Panc1 (cell line): ENCODE results near the gene PRND. TPM values are rescaled to one million over a fixed set of nuclear protein-coding genes. Genes with fewer than 3 reads are reported as not detected.

Experiments
- ATAC-seq: fragments of 200-7000 bp; cut with Tn5 transposase; 2 replicates; pipeline ENCODE4 v1.9.1; 2020; ENCODE audit warnings: mild to moderate bottlenecking, moderate library complexity
- BruUV-seq: library from RNA; stranded (reverse); fragments of 400-500 nt; replicated peaks from 2 replicates; lab custom pipeline; 2021; lab: Mats Ljungman, UMichigan
- CTCF ChIA-PET: fragments of 300-600 bp; sonication (Branson Sonifier 250); formaldehyde crosslinking; loops from one replicate; lab custom pipeline; 2022; ENCODE audit warnings: antibody characterized with exemption; lab: Charles Lee
- POLR2A ChIA-PET: fragments of 300-600 bp; sonication (Branson Sonifier 250); formaldehyde crosslinking; loops from one replicate; lab custom pipeline; 2022; ENCODE audit warnings: antibody characterized with exemption; lab: Charles Lee
- DNase-seq: peaks from one replicate; pipeline ENCODE4 v3.0.0-alpha.2; 2010; ENCODE audit warnings: low read depth, low spot score
- H3K27ac ChIP-seq: 2 replicates; pipeline ENCODE4 v1.5.1; 2011; ENCODE audit warnings: mild to moderate bottlenecking, low read length, inconsistent platforms
- H3K27me3 ChIP-seq: fragments of 200-500 bp; sonication (Bioruptor generic); 2 replicates; pipeline ENCODE4 v1.6.0; 2014; ENCODE audit warnings: low read length, inconsistent platforms; ENCODE audit not compliant: control insufficient read depth, insufficient read depth
- H3K36me3 ChIP-seq: fragments of 200-500 bp; sonication (Bioruptor generic); 2 replicates; pipeline ENCODE4 v1.5.1; 2014; ENCODE audit warnings: inconsistent platforms, mild to moderate bottlenecking, low read length, moderate library complexity; ENCODE audit not compliant: control insufficient read depth, insufficient read depth
- H3K4me1 ChIP-seq: 2 replicates; pipeline ENCODE4 v1.5.1; 2011; ENCODE audit warnings: inconsistent platforms, mild to moderate bottlenecking, low read length, moderate library complexity; ENCODE audit not compliant: control insufficient read depth, insufficient read depth
- H3K4me3 ChIP-seq, 2 experiments: 2 replicates each; pipeline ENCODE4 v1.5.1; 2011 to 2012; ENCODE audit warnings: low read depth in 2 of 2, low read length in 2 of 2, mild to moderate bottlenecking in 2 of 2, inconsistent platforms in 1 of 2, moderate library complexity in 1 of 2
- H3K9me3 ChIP-seq: fragments of 200-500 bp; sonication (Bioruptor generic); 2 replicates; pipeline ENCODE4 v1.5.1; 2014; ENCODE audit warnings: low read depth, mild to moderate bottlenecking, inconsistent platforms, low read length, moderate library complexity; ENCODE audit not compliant: control insufficient read depth, insufficient read depth
- CTCF ChIP-seq: fragments of 450-650 bp; IDR thresholded peaks from 2 replicates; pipeline ENCODE4 v1.5.1; 2017; ENCODE audit warnings: mild to moderate bottlenecking
- POLR2AphosphoS5 ChIP-seq: IDR thresholded peaks from 2 replicates; pipeline ENCODE4 v1.6.1; 2012; ENCODE audit warnings: mild to moderate bottlenecking, low read depth, low read length, moderate library complexity
- REST ChIP-seq, 2 experiments: IDR thresholded peaks; 2 replicates each; pipeline ENCODE4 v1.6.1; 2011 to 2012; ENCODE audit warnings: low read depth in 2 of 2, control low read depth in 1 of 2, low read length in 1 of 2, mild to moderate bottlenecking in 1 of 2, moderate library complexity in 1 of 2; ENCODE audit not compliant: insufficient read depth in 1 of 2
- SIN3A ChIP-seq: IDR thresholded peaks from 2 replicates; pipeline ENCODE4 v1.6.1; 2012; ENCODE audit warnings: low read depth, mild to moderate bottlenecking, low read length, moderate library complexity, borderline replicate concordance; ENCODE audit not compliant: insufficient read depth
- TCF7L2 ChIP-seq: IDR thresholded peaks from 2 replicates; pipeline ENCODE4 v1.6.1; 2011; ENCODE audit warnings: mild to moderate bottlenecking, low read depth, low read length, inconsistent platforms
- in situ Hi-C: cut with HindIII; loops from 2 replicates; pipeline ENCODE4 v1.10.0; 2016; ENCODE audit warnings: low sequenced_read_pairs, low pct_unique_long_range_greater_than_20kb
- intact Hi-C: fragments of 100-400 bp; cut with micrococcal nuclease; formaldehyde crosslinking; loops from one replicate; pipeline ENCODE4 v1.10.0; 2022; ENCODE audit not compliant: unreplicated experiment
- total RNA-seq: library from RNA; stranded (reverse); gene quantifications from one replicate; pipeline ENCODE4 v1.2.1, GENCODE V29; 2021; ENCODE audit not compliant: unreplicated experiment

The PRND gene
- total RNA-seq, 1 experiment from 2014 or later, result not detected

- no TSS peak for BruUV-seq
- TF ChIP-seq REST (IDR thresholded peaks at IDR 0.05; ENCODE audit: insufficient read depth in 1 of 2, low read depth in 2 of 2, low read length in 1 of 2), result no peak
- no peak for TF ChIP-seq CTCF
- TF ChIP-seq POLR2AphosphoS5, result no peak
- no peak for TF ChIP-seq TCF7L2
- no peak for TF ChIP-seq SIN3A
- H3K4me3 ChIP-seq, result no peak overlapping the region
- H3K27me3 ChIP-seq, result no peaks in the 10 kb centered on the region
- H3K4me1 ChIP-seq, result no peaks in the 10 kb centered on the region; the same call in 1 of the 2 replicates
- ChIA-PET POLR2A (interaction anchor here (0.6 kb wide), 1 partner anchor 1244 kb away, joined by 8 read pairs; no protein-coding TSS in a partner anchor), CTCF (interaction anchor here (1.2 kb wide), 1 partner anchor 119 kb away, joined by 3 read pairs; no protein-coding TSS in a partner anchor)
- ATAC-seq (no peak), DNase-seq (no peak)
- no peaks in the 10 kb centered on the region for H3K9me3 ChIP-seq
- in situ Hi-C loops, result no loop called here
- H3K36me3 ChIP-seq, result no peaks in the 10 kb centered on the region
- H3K27ac ChIP-seq, result no peak overlapping the region
- intact Hi-C loops, result no loop called here
Observed at GRCh38 chr20:4724459-4725262, 3.0 kb downstream of the PRND start.

GRCh38 chr20:4725263-4725550 lies 3.5 kb downstream of the PRND start:
- no peaks in the 10 kb centered on the region for H3K9me3 ChIP-seq
- ATAC-seq (no peak), DNase-seq (no peak)
- TF ChIP-seq POLR2AphosphoS5, result no peak
- TF ChIP-seq TCF7L2, result no peak
- no peak for TF ChIP-seq SIN3A
- no peak for TF ChIP-seq REST (IDR thresholded peaks at IDR 0.05; ENCODE audit: insufficient read depth in 1 of 2, low read depth in 2 of 2, low read length in 1 of 2)
- no peak for TF ChIP-seq CTCF
- no peak overlapping the region for H3K27ac ChIP-seq
- in situ Hi-C loops, result no loop called here
- H3K4me1 ChIP-seq, result no peaks in the 10 kb centered on the region; the same call in 1 of the 2 replicates
- no peaks in the 10 kb centered on the region for H3K27me3 ChIP-seq
- ChIA-PET POLR2A (no interaction called here), CTCF (interaction anchor here (0.6 to 1.2 kb wide), 2 partner anchors 119 to 481 kb away, joined by 3 to 5 read pairs; no protein-coding TSS in a partner anchor)
- no peaks in the 10 kb centered on the region for H3K36me3 ChIP-seq
- intact Hi-C loops, result no loop called here
- no TSS peak for BruUV-seq
- H3K4me3 ChIP-seq, result no peak overlapping the region
